OCI-LY7 (cell line): ENCODE measurements around the gene GALM.

Source experiments
- EZH2phosphoT487 ChIP-seq: fragments of 200-600 bp; sonication (generic); IDR thresholded peaks from 2 replicates; pipeline ENCODE4 v1.6.1; 2018; ENCODE audit warnings: low read depth, borderline replicate concordance, mild to moderate bottlenecking, mixed run types, antibody characterized with exemption, low read length, moderate library complexity, mixed read lengths
- TF ChIP-seq, protein P1 (sequence below): fragments of 200-600 bp; sonication (generic); conservative IDR thresholded peaks from 2 replicates; pipeline ENCODE4 v1.5.1; 2014; ENCODE audit warnings: mild to moderate bottlenecking, antibody characterized with exemption, low read length, moderate library complexity, mixed read lengths

DNA sequence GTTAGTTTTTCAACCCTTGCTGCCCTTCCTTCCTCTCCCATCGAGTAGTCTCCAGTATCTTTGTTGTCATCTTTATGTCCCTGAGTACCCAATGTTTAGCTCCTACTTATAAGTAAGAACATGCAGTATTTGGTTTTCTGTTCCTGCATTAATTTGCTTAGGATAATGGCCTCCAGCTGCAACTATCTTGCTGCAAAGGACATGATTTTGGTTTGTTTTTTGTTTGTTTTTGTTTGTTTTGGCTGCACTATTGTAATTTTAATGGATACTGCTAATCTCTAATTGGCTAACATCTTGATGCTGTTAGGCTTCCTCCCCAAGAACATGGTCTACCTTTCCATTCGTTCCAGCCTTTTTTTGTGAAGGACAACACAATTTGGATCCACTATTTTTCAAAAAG, 32.0 kb upstream of the GALM start:
- TF ChIP-seq, protein P1, sequence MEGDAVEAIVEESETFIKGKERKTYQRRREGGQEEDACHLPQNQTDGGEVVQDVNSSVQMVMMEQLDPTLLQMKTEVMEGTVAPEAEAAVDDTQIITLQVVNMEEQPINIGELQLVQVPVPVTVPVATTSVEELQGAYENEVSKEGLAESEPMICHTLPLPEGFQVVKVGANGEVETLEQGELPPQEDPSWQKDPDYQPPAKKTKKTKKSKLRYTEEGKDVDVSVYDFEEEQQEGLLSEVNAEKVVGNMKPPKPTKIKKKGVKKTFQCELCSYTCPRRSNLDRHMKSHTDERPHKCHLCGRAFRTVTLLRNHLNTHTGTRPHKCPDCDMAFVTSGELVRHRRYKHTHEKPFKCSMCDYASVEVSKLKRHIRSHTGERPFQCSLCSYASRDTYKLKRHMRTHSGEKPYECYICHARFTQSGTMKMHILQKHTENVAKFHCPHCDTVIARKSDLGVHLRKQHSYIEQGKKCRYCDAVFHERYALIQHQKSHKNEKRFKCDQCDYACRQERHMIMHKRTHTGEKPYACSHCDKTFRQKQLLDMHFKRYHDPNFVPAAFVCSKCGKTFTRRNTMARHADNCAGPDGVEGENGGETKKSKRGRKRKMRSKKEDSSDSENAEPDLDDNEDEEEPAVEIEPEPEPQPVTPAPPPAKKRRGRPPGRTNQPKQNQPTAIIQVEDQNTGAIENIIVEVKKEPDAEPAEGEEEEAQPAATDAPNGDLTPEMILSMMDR = no peak
- no peak for TF ChIP-seq EZH2phosphoT487
